ENCODE measurements around the gene PIK3R1.
"Not testable (repeated sequence)": the region's sequence is repeated elsewhere in the genome, so short reads cannot be mapped to it uniquely, and the experiment has no call there.

The PIK3R1 gene

GRCh38 chr5:68193481-68194036 lies 22.0 kb upstream of the PIK3R1 start:
- DNase-seq (ENCODE audit: low read depth), result no peak

DNA sequence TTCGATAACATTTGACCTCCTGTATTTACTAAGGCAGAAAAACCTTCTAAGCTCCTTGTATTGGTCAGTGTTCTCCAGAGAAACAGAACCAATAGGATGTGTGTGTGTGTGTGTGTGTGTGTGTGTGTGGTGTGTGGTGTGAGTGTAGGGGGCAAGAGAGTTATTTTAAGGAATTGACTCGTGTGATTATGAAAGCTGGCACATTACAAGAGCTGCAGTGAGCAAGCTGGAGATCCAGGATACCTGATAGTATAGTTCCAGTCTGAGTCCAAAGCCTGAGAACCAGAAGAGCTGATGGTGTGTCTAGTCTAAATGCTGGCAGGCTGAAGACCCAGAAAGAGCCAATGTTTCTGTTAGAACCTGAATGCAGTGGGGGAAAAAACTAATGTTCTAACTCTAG lies 21.2 kb upstream of the PIK3R1 start:
- DNase-seq (ENCODE audit: low read depth), result no peak

GRCh38 chr5:68195137-68195536 lies 20.4 kb upstream of the PIK3R1 start:
- DNase-seq (ENCODE audit: low read depth), result no peak

DNA sequence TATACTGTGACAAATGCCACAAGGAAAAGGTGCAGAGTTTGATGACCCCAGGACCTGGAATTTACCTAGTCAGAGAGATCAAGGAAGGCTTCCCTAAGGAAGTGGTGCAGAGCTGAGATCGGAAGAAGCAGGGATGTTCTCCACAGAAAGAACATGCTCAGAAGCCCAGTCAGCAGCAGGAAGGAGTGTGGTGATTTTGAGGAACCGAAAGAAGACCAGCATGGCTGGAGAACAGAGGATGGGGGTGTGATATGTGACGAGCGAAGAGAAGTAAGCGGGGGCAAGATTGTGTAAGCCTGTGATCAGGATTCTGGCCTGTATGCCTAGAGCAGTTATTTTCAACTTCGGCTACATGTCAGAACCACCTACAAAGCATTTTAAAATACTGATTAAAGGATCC lies 18.7 kb upstream of the PIK3R1 start:
- no peak for DNase-seq (ENCODE audit: low read depth)

DNA sequence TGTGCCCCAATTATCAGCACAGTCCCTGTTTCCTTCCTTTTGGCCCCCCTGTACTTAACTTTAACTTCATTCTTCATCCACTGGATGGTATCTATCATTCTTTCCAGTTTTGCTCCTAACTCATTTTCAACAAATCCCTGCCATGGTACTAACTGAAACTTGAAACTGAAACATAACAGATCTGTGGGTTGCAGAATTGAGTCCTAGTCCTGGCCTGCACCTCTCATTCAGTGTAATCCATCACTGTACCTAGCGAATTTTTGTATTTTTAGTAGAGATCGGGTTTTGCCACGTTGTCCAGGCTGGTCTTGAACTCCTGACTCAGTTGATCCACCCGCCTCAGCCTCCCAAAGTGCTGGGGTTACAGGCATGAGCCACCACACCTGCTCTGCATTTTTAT lies 15.3 kb upstream of the PIK3R1 start:
- no peak for DNase-seq (ENCODE audit: low read depth)

DNA sequence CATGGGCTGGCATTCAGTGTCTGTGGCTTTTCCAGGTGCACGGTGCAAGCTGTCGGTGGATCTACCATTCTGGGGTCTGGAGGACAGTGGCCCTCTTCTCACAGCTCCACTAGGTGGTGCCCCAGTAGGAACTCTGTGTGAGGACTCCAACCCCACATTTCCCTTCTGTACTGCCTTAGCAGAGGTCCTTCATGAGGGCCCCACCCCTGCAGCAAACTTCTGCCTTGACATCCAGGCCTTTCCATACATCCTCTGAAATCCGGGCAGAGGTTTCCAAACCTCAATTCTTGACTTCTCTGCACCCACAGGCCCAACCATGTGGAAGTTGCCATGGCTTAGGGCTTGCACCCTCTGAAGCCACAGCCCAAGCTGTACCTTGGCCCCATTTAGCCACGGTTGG lies 4.9 kb upstream of the PIK3R1 start:
- not testable (repeated sequence) for DNase-seq (ENCODE audit: low read depth)

DNA sequence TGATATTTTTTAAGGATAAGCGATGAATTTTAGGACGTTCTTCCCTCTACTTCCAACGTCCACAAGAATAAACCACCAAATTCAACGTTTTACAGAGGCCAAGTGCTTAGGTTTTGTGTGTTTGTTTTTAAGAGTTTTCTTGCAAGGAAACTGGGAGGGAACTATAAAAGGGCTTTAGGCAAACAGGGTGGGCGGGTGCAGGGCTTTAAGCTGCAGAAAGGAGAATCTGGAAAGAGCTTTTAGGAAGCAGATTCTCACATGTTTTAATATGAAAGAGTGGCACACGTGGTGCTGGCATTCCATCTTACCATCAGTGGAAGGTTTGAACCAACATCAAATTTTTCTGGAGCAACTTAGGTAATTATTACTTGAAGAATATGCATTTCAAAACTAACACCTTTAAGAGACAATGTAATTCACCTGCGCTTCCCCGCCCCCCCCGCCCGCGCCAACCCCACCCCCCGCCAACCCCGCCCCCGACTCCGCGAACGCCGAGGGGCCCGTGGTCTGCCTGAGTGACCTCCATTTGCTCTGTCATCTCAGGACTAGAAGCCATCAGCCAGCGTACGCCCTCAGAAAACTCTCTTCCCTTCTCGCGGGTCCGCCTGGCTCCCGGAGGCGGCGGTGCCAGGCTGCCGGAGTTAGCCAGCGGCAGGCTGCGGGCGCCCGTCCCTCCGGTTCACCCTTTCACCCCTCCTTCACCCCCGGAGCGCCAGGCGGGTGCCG lies 911 bp upstream of the PIK3R1 start:
- DNase-seq (ENCODE audit: low read depth), result no peak

DNA sequence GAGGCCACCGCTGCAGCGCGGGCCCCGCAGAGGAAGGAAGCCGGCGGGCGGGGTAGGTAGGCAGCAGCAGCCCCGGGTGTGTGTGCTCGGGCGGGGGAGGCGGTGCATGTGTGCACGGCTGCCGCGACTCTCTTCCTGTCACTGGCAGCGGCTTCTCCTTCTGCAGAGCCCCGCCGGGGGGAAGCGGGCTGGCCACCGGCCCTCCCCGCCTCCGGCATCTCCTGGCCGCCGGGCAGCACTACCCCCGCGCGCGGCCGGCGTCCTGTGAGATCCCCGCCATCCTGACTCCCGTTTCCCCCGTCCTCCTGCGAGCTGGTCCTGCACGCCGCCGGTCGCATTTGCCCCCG lies 315 bp downstream of the PIK3R1 start:
- DNase-seq (ENCODE audit: low read depth), result no peak

GRCh38 chr5:68216245-68217046 lies 890 bp downstream of the PIK3R1 start:
- DNase-seq (ENCODE audit: low read depth), result peak; percentile 37

GRCh38 chr5:68217047-68217355 lies 1.4 kb downstream of the PIK3R1 start:
- DNase-seq (ENCODE audit: low read depth), result no peak

DNA sequence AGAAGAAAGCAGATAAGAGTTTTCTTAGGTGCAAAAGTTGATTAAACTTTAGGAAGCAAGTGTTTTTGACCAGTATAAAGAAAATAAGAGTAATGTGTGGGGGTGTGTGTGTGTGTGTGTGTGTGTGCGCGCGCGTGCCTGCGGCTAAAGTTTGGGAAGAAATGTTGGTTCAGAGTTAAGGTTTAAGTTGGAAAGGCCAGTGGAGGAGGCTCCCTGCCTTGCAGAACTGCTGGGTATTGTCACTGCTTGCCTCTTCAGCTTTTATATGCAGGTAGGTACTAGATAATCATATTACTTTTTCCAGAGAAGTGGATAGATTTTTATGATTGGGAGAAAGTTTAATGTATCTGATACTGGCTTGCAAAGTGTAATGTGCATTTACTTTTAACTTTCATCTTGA lies 2.0 kb downstream of the PIK3R1 start:
- DNase-seq (ENCODE audit: low read depth), result no peak

DNA sequence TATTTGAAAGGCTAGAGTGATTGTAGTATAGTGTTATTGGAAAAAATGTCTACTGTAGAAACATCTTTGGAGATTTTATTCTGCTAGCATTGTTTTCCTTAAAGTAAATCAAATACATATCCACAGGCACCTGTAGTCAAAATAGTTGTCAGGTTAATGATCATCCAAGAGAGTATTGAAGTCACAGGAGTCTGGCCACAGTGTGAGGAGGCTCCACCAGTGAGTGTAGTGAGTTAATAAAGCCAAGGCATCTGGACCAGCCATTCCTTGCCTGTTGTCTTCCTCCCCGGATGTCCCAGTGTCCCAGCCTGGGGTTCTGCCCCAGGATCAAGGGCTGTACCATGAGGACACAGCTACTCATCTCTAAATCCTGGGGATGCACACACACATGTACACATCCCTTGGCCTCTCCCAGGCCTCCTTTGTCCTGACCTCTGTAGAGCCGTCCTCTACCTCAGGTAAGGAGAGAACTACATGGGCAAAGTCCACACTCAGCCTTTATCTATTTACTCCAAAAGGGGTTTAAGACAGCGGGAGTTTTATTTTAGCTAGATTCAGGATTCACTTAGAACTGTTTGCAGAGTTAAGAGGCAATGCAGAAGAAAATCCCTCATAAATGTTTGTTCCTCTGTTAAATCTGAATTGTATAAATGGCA lies 3.7 kb downstream of the PIK3R1 start:
- DNase-seq (ENCODE audit: low read depth), result no peak

DNA sequence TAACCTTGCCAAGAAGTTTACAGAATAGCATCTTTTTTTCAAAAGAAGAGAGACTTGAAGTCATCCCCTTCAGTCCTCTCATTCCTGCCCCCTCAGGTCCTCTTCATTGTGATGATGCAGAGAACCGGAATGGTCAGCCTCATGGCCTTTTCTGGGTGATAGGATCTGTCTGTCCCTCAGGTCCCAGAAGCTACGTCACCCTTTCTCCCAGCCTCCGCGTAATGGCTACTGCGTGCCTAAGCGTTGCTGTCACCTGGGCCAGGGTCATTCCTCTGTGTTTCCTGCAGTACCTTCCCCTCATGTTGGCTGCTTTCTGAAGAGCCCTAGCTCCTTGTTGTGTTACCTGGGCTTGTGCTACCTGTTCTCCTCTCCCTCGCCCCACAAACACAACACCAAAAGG lies 4.7 kb downstream of the PIK3R1 start:
- no peak for DNase-seq (ENCODE audit: low read depth)

- DNase-seq (ENCODE audit: low read depth), result no peak
These were observed 5.4 kb downstream of the PIK3R1 start for GRCh38 chr5:68220914-68221313.

DNA sequence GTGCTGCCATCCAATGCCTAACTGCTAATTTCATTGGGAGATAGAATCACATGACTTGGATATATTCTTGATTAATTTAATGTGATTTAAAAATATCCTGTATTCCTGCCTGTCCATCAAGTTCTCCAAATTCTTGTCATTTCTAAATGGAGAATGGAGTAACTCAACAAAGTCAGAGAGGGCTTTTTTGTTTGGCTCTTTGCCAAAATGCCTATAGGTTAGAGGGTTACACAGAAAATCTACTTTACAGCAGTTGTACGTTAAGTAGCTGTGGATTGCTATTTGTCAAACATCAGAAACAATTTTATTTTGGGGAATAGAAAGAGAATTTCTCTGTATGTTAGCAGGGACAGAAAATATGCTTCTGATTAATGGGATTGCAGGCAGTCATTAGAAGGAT lies 5.9 kb downstream of the PIK3R1 start:
- DNase-seq (ENCODE audit: low read depth), result no peak

DNA sequence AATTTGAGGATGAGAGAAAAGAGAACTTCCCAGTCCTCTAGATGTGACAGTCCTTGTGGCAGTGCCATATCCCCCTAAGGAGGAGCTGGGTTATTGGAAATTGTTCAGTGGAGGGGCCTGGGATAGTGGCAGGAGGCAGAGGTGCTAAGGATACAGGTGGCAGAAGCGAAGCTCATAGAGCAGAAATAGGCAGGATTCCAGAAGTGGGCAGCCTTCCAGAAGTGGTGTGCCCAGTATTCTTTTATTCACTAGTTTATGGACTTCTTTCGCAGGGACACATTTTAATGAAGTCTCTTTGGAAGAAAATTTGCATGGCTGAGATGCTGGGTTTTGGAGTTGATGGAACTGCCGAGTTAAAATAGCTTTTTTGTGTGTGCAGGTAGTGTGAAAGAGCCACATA lies 6.8 kb downstream of the PIK3R1 start:
- DNase-seq (ENCODE audit: low read depth), result no peak

- no peak for DNase-seq (ENCODE audit: low read depth)
These were observed 7.3 kb downstream of the PIK3R1 start for GRCh38 chr5:68222824-68223354.

DNA sequence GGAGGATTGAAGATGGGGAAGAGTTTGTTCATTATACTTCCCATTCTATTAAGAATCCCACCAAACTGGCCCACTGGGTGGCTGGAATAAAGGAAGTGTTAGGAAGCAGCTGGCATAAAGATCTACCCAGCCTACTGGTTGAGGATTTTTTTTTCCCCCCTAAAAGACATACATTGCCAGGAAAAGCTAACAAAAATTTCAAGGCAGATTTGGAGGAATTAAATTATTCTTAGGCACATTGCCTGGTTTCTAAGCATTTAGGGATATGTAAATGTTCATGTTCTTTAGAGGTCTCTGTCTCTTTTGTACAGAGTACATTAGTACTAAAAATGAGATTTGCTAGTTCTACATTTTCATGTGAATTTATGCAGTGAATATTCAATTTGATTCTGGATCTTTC lies 8.3 kb downstream of the PIK3R1 start:
- DNase-seq (ENCODE audit: low read depth), result no peak

DNA sequence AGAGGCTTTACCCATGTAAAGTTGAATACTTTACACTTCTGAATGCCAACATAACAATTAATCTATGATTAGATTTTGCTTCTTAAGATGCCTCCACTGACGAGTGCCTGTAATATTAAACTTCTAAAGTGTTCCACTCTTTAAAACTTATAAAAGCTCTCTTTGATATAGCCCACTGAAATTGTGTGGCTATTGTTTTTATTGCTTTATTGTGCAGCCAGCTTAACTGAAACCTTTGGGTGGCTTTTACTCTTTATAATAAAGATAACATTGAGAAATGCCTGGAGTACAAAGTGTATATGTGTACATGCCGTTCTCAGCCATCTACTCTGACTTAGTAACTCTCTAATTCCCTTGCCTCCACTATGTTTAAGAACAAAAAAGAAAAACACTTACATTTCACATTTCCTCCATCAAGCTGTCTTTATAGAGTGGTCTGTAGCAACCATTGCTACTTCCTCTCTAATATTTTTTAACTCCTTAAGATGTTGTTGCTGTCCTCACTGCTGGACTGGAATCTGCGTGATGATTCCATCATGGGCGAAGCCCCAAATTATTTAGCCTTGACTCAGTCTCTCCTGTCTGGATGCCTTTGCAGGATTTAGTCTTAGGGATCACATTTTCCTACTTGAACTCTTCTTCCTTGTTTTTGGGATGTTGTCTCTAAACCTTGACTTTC lies 9.1 kb downstream of the PIK3R1 start:
- no peak for DNase-seq (ENCODE audit: low read depth)

DNA sequence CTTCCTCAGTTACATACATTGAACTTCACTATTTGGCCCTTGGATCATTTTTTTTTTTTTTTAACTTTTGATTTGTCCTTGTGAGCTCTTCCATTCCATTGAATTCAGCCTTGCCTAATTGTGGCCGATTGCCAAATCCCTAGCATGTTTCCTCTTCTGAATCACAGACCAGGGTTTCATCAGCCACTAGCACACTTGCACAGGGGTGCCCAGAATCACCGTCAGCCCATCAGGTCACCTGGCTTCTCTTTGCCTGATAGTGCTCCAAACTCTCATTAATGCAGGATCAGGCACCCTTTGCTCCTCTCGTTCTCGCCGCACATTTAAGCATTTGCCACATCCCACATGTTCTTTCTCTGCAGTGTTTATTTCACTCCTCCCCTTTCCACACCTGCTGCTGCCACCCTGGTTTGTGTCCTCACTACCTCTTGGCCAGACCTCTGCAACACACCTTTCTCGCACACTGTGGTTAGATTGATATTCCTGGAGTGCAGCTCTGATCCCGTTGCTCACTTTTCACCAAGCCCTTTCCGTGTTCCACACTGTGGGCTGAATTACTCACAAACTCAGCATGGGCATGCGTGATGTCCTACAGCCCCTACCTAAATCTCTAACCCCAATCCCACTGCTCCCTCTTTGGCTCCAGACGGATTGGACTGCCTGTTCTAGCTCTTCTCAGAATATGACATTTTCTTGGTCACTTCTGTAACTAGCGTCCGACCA lies 9.8 kb downstream of the PIK3R1 start:
- DNase-seq (ENCODE audit: low read depth), result no peak

DNA sequence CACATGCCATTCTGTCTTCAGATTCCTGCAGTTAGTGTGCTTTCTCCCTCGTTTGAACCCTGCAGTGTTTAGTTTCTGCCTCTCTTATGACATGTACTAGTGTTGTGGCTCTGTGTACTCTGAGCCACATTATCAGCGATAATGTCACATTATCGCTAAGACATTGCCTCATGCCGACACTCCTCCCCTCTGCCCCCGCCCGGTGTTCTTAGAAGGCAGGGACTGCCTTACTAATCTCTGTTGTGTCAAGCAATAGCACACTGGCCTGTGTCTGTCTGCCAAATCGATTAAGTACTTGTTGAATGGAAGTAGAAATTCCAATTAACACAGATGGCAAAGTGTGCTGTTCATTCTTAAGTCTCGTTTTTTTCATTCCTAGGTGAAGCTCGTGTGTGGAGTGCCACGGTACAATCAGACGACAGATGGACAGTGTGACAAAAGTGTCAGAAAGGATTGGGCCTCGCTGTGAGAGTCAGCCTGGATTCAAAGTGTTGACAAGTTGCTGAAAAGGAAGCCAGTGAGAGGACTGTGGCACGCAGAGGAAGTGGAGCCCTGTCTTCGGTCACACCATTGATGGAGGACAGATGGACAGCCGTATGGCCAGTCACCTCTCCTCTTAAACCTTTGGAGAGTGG lies 10.5 kb downstream of the PIK3R1 start:
- DNase-seq (ENCODE audit: low read depth), result no peak

Data from stimulated activated CD8-positive, alpha-beta memory T cell treated with anti-CD3 and anti-CD28 coated beads, Interleukin-12 subunit alpha, Interleukin-12 subunit beta, amount 100 ng/mL, for 4 hours (primary cell).